NB4 (cell line): ENCODE data around the gene ACSBG1.

Source experiments
- MYC ChIP-seq: IDR thresholded peaks from 2 replicates; pipeline ENCODE4 v1.6.1; 2011; ENCODE audit warnings: low read depth, low read length
- POLR2A ChIP-seq: IDR thresholded peaks from 2 replicates; pipeline ENCODE4 v1.6.1; 2011; ENCODE audit warnings: mild to moderate bottlenecking; ENCODE audit not compliant: insufficient read length; ENCODE audit errors: extremely low read depth
- TF ChIP-seq, protein P1 (sequence below): IDR thresholded peaks from one replicate; pipeline ENCODE4 v1.5.1; 2012; ENCODE audit warnings: low read depth, low read length

GRCh38 chr15:78210349-78210717 is 24.0 kb downstream of the ACSBG1 start:
- TF ChIP-seq, protein P1, sequence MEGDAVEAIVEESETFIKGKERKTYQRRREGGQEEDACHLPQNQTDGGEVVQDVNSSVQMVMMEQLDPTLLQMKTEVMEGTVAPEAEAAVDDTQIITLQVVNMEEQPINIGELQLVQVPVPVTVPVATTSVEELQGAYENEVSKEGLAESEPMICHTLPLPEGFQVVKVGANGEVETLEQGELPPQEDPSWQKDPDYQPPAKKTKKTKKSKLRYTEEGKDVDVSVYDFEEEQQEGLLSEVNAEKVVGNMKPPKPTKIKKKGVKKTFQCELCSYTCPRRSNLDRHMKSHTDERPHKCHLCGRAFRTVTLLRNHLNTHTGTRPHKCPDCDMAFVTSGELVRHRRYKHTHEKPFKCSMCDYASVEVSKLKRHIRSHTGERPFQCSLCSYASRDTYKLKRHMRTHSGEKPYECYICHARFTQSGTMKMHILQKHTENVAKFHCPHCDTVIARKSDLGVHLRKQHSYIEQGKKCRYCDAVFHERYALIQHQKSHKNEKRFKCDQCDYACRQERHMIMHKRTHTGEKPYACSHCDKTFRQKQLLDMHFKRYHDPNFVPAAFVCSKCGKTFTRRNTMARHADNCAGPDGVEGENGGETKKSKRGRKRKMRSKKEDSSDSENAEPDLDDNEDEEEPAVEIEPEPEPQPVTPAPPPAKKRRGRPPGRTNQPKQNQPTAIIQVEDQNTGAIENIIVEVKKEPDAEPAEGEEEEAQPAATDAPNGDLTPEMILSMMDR = no peak
- TF ChIP-seq MYC = no peak
- TF ChIP-seq POLR2A = no peak
